ENCODE data around the gene CYB5RL. TPM values are rescaled to one million over a fixed set of nuclear protein-coding genes. Genes with fewer than 3 reads are reported as not detected.

CYB5RL gene
- total and polyA plus RNA-seq, 2 donors (not counting 3 experiments of a cell fraction or from before 2014, with no cell fraction given), result 5.8 to 8.6 TPM

DNA sequence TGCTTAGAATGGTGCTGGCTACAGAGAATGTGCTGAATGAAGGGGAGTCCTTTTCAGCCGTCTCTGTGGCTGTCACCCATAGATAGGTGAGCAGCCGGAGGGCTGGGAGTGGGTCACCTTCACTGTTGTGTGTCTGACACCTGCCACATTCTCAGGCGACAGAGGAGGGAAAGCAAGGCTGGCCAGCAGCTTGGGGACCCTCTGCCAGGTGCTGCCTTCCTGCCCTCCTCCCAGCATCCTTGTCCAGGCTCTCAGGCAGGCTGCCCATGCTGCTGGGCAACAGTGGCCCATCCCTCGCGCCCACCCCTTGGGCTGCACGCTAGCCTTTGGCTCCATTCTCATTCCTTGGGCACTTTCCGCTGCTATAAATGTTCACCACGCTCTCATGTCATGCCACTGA, 22.1 kb downstream of the CYB5RL start:
- no peak overlapping the region for H3K4me3 ChIP-seq (replicated peaks in 1 of 3; ENCODE audit: insufficient read depth in 1 of 3, low read depth in 1 of 3, low read length in 3 of 3)
- dilution Hi-C loops (cut with MboI; ENCODE audit: extremely low pct_ligation_motif_present, low sequenced_read_pairs) (no loop called here), intact Hi-C loops (cut with micrococcal nuclease) (no loop called here)
- H3K4me1 ChIP-seq (ENCODE audit: control insufficient read depth, extremely low read depth, insufficient read depth, low read length), result peaks cover 15% of the 10 kb centered on the region
- H4K20me1 ChIP-seq (replicated peaks; ENCODE audit: control insufficient read depth, extremely low read depth, insufficient read depth, low read length), result no peaks in the 10 kb centered on the region
- H3K9me3 ChIP-seq (replicated peaks; ENCODE audit: control insufficient read depth, insufficient read depth, low read length), result no peaks in the 10 kb centered on the region
- CTCF ChIA-PET, result interaction anchor here (1.2 kb wide), 1 partner anchor 56 kb away, joined by 3 read pairs; no protein-coding TSS in a partner anchor
- no peak overlapping the region for H3K27ac ChIP-seq (ENCODE audit: insufficient read depth, low read depth, low read length)
- H3K4me2 ChIP-seq (ENCODE audit: insufficient read depth, low read length), result no peak overlapping the region
- H2AFZ ChIP-seq (ENCODE audit: low read depth, low read length), result no peak overlapping the region
- no peaks in the 10 kb centered on the region for H3K79me2 ChIP-seq (ENCODE audit: control insufficient read depth, insufficient read depth, low read length)
- POLR2A ChIA-PET, result no interaction called here
- no peaks in the 10 kb centered on the region for H3K27me3 ChIP-seq (ENCODE audit: control insufficient read depth in 2 of 2, insufficient read depth in 2 of 2, low read length in 2 of 2)
- FAIRE-seq (no peak), DNase-seq (ENCODE audit: low read depth, low spot score) (no peak)
- H3K9ac ChIP-seq (replicated peaks; ENCODE audit: extremely low read depth, insufficient read depth, low read length), result no peak overlapping the region
- no TSS peak for BruUV-seq (replicated peaks)
- no peaks in the 10 kb centered on the region for H3K9me1 ChIP-seq (replicated peaks; ENCODE audit: control insufficient read depth, extremely low read depth, insufficient read depth, low read length)
- TF ChIP-seq, protein P1, sequence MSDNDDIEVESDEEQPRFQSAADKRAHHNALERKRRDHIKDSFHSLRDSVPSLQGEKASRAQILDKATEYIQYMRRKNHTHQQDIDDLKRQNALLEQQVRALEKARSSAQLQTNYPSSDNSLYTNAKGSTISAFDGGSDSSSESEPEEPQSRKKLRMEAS (IDR thresholded peaks at IDR 0.05; ENCODE audit: insufficient read depth, insufficient read length), result no peak
- TF ChIP-seq POLR2A (IDR thresholded peaks at IDR 0.05; ENCODE audit: low read depth, low read length), result no peak
- TF ChIP-seq FOS (IDR thresholded peaks at IDR 0.05; ENCODE audit: borderline replicate concordance, insufficient read depth, low read length), result no peak
- TF ChIP-seq JUN (IDR thresholded peaks at IDR 0.05; ENCODE audit: borderline replicate concordance, insufficient read depth, insufficient read length, low read depth), result no peak
- no peak for TF ChIP-seq GATA2 (IDR thresholded peaks at IDR 0.05; ENCODE audit: insufficient read depth, insufficient read length, low read depth, low read length)
- TF ChIP-seq, protein P2, sequence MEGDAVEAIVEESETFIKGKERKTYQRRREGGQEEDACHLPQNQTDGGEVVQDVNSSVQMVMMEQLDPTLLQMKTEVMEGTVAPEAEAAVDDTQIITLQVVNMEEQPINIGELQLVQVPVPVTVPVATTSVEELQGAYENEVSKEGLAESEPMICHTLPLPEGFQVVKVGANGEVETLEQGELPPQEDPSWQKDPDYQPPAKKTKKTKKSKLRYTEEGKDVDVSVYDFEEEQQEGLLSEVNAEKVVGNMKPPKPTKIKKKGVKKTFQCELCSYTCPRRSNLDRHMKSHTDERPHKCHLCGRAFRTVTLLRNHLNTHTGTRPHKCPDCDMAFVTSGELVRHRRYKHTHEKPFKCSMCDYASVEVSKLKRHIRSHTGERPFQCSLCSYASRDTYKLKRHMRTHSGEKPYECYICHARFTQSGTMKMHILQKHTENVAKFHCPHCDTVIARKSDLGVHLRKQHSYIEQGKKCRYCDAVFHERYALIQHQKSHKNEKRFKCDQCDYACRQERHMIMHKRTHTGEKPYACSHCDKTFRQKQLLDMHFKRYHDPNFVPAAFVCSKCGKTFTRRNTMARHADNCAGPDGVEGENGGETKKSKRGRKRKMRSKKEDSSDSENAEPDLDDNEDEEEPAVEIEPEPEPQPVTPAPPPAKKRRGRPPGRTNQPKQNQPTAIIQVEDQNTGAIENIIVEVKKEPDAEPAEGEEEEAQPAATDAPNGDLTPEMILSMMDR (IDR thresholded peaks at IDR 0.05; ENCODE audit: extremely low read depth in 1 of 2, insufficient read depth in 1 of 2, low read depth in 1 of 2, low read length in 2 of 2), result no peak
- TF ChIP-seq EZH2 (IDR thresholded peaks at IDR 0.05; ENCODE audit: borderline replicate concordance, low read depth, low read length, severe bottlenecking), result no peak
- no peak for TF ChIP-seq MYC (IDR thresholded peaks at IDR 0.05; ENCODE audit: low read depth, low read length)
- no peak for TF ChIP-seq POLR2AphosphoS5 (IDR thresholded peaks at IDR 0.05; ENCODE audit: insufficient read depth, low read depth, low read length)
- no peaks in the 10 kb centered on the region for H3K36me3 ChIP-seq (ENCODE audit: control insufficient read depth in 2 of 2, extremely low read depth in 1 of 2, insufficient read depth in 2 of 2, low read length in 2 of 2)

All from endothelial cell of umbilical vein (primary cell).